Bone marrow (tissue), 2 donors: ENCODE data around the gene CYP46A1.

Experiments
- DNase-seq, 2 donors: peaks; one replicate each; lab custom pipeline; 2025; lab: John Stamatoyannopoulos, UW

CYP46A1 gene

GRCh38 chr14:99673305-99674063, 10.6 kb upstream of the CYP46A1 start:
- DNase-seq, result no peak

GRCh38 chr14:99674064-99674650, 9.9 kb upstream of the CYP46A1 start:
- DNase-seq, result no peak

- no peak for DNase-seq
Observed at GRCh38 chr14:99674776-99675381, 9.2 kb upstream of the CYP46A1 start.

GRCh38 chr14:99675382-99675835, 8.7 kb upstream of the CYP46A1 start:
- no peak for DNase-seq

GRCh38 chr14:99675951-99676350, 8.1 kb upstream of the CYP46A1 start:
- DNase-seq, result no peak

- no peak for DNase-seq
Observed at GRCh38 chr14:99676657-99677056, 7.4 kb upstream of the CYP46A1 start.

- DNase-seq, result no peak
Observed at GRCh38 chr14:99677231-99678140, 6.6 kb upstream of the CYP46A1 start.

GRCh38 chr14:99678198-99678597, 5.9 kb upstream of the CYP46A1 start:
- no peak for DNase-seq

GRCh38 chr14:99679111-99679510, 5.0 kb upstream of the CYP46A1 start:
- DNase-seq, result no peak

GRCh38 chr14:99679543-99679942, 4.6 kb upstream of the CYP46A1 start:
- DNase-seq, result no peak

- no peak for DNase-seq
Observed at GRCh38 chr14:99679996-99680395, 4.1 kb upstream of the CYP46A1 start.

- DNase-seq, result no peak
Observed at GRCh38 chr14:99681101-99681831, 2.8 kb upstream of the CYP46A1 start.

- DNase-seq, result no peak
Observed at GRCh38 chr14:99681832-99682148, 2.3 kb upstream of the CYP46A1 start.

- DNase-seq, result peak; percentile 12 to 33
Observed at GRCh38 chr14:99682809-99683618, 1.1 kb upstream of the CYP46A1 start.

- no peak for DNase-seq
Observed at GRCh38 chr14:99684410-99684934, 374 bp downstream of the CYP46A1 start.

GRCh38 chr14:99685151-99685591, 1.1 kb downstream of the CYP46A1 start:
- DNase-seq, result no peak

- DNase-seq, result no peak
Observed at GRCh38 chr14:99685596-99685995, 1.5 kb downstream of the CYP46A1 start.

- DNase-seq, result no peak
Observed at GRCh38 chr14:99686557-99687283, 2.6 kb downstream of the CYP46A1 start.

- DNase-seq, result no peak
Observed at GRCh38 chr14:99687284-99688209, 3.4 kb downstream of the CYP46A1 start.
